HG03135 (cell line): ENCODE measurements around the gene NR1H2.
"Not testable (repeated sequence)": the region's sequence is repeated elsewhere in the genome, so short reads cannot be mapped to it uniquely, and the experiment has no call there.

Experiments
- ATAC-seq: cut with Tn5 transposase; IDR thresholded peaks from one replicate; pipeline ENCODE4 v1.9.1; 2021; ENCODE audit warnings: mild to moderate bottlenecking, moderate library complexity; ENCODE audit not compliant: unreplicated experiment

NR1H2 gene

DNA sequence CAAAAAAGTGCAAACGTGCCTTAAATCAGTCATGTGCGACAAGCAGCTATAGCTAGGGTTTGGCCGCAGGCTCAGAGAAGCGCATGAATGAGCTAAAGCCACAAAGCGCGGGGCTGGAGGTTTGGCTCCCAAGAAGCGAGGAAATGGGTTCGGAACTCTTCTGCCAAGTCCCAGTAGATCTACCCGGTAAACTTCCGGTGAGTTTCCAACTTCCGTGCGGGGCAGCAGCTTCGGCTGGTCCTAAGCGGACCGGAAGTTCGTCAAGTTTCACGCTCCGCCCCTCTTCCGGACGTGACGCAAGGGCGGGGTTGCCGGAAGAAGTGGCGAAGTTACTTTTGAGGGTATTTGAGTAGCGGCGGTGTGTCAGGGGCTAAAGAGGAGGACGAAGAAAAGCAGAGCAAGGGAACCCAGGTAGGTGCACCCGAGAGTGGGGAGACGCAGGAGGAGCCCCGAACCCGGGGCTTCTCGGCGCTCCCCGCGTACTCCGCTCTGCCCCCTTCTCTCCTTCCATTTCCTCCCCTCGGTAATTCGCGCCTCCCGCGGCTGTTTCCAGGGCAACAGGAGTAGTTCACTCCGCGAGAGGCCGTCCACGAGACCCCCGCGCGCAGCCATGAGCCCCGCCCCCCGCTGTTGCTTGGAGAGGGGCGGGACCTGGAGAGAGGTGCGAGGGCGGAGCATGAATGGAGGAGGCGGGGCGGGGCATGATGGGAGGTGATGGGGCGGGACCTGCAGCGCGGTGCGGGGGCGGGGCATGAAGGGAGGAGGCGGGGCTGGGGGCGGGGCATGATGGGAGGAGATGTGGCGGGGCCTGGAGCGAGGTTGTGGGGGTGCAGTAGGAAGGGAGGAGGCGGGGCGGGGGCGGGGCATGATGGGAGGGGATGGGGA is at the start of gene NR1H2:
Gene NR1H2 (plus strand): TSS at position 292 of the 885 bp plus-strand sequence. CDS start 1,149 bp downstream, outside the sequence.
- ATAC-seq = peak; percentile 77

- ATAC-seq = no peak
Measured at GRCh38 chr19:50327013-50327412, 49.2 kb upstream of the NR1H2 start.

DNA sequence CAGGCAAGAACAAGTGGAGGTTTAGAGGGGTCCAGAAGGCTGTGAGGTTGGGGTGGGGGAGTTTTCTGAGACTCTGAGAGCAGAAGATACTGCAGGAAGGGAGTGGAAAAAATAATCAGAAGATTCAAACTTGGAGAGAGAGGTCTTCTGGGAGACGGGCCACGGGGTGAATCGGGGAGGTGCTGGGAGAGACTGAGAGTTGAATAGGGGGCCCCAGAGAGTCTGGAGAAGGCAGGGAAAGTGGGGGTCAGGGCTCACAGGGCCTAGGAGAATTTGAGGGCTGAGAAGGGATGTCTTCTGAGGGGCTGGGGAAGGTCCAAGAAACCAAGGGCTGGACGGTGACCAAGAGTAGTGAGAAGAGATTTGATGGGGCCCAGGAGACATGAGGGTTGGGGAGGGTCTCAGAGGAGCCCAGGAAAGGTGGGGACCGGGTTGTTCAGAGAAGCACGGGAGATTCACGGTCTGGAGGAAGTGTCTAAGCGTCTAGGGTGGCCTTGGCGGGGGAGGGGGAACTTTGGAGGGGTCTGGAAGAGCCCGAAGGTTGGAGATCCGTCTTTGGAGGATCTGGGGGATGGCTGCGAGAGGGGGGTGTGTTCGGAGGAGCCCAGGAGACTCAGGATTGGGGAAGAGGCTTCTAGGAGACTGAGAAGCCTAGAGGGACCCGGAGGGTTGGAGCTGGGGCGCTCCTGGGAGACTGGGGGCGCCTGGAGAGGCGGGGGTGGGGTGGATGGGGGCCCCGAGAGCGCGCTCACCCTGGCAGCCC is 48.6 kb upstream of the NR1H2 start:
- no peak for ATAC-seq

- ATAC-seq = no peak
Measured at GRCh38 chr19:50328224-50328872, 47.9 kb upstream of the NR1H2 start.

GRCh38 chr19:50328873-50329145 is 47.4 kb upstream of the NR1H2 start:
- ATAC-seq = peak; percentile 17

DNA sequence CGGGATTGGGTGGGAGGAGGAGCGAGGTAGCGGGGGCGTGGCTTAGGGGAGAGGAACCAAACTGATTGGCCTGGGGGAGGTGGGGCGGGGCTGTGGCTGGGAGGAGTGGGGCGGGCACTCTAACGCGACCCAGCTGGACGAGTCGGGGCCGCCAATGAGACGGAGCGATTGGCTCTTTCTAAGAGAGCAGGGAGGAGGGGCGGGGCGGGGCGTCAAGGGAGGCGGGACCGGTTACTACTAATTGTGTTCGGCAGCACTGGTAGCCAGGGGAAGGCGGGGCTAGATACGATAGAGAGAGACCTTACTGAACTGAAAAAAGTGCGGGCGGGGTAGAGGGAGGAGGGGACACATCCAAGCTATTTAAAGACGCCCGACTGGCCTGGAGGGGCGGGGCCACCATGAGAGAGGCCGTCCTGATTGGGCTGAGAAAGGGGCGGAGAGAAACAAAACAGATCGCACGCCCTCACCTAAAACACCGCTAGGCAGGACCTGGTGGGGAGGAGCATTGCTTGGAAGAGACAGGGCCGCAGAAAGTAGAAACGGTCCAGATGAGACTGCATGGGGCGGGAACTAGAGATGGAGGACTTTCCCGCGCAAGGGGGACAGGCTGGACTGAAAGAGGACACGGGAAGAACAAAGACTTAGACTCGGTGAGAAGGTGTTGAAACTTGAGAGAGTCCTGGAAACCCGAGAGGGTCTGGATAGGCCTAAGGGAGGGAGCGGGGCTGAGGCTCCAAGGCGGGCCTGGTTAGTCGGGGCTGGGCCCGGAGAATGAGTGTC is 46.9 kb upstream of the NR1H2 start, which contains the start of gene KCNC3:
Gene KCNC3 (minus strand): TSS at position 232 of the 780 bp plus-strand sequence. CDS start 295 bp downstream, outside the sequence.
- ATAC-seq = peak; percentile 47

- not testable (repeated sequence) for ATAC-seq
Measured at GRCh38 chr19:50329926-50330294, 46.3 kb upstream of the NR1H2 start.

- ATAC-seq = no peak
Measured at GRCh38 chr19:50330365-50331078, 45.7 kb upstream of the NR1H2 start.

DNA sequence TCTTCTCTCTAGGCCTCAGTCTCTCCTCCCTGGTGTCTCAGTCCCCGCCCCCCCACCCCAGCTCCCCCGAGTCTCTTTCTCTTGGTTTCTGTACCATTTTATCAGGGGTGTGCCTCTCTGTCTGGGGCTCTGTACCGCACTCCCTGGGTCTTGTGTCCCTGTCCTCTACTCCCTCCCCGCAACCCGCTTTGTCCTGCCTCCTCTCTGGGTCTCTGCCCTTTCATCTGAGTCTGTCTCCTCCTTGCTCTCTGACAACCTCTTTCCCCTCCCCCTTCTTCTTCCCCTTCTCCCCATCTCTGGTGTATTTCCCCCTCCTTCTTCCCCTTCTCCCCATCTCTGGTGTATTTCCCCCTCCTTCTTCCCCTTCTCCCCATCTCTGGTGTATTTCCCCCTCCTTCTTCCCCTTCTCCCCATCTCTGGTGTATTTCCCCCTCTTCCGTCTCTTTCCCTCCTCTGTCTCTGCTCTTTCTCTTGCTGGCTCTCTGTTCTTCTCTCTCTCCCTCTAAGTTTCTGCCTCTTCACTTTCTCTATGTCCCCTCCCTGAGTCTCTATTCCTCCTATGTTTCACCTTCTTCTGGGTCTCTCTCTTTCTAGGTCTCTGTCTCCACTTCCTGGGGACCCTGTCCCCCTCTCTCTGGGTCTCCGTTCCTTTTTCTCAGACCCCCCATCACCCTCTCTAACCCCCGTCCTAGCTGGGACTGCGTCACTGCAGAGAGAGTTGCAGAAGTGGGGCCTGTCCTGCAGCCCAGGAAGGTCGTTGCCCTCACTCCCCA is 44.9 kb upstream of the NR1H2 start:
- no peak for ATAC-seq

DNA sequence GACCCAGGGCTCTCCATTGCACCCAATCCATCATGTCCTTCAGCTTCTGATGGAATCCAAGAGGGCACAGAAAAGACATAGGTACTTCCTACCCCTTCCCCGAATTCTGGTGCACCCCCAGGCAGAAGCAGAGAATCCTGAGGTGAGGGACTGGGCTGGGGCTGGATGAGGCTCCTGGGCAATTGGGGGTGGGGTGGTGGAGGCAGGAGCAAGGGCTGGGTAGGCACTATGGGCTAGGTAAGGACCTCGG is 44.3 kb upstream of the NR1H2 start:
- no peak for ATAC-seq

GRCh38 chr19:50332244-50333038 is 43.8 kb upstream of the NR1H2 start:
- no peak for ATAC-seq

DNA sequence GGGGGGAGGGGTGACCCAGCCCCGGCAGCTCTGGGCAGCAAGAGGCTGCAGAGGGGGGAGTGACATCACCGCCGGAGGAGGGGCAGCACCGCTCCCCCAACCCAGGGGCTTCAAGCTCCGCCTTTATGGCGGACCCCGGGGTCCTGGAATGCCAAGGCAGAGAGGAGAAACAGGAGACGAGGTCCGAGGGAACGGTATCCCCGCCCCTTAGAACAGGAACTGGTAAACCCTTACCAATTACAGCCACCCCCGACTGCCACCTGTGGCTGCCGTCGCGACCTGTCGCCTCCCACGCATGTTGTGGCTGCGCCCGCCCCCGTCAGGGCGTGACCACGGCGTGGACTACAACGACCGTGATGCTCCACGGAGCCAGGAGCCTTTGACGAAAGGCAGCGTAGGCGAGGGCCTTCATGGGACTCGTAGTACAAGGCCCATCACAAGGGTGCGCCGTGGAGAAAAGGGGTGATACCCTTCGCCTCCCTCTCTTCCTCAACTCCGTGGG is 43.0 kb upstream of the NR1H2 start:
- peak; percentile 42 for ATAC-seq

DNA sequence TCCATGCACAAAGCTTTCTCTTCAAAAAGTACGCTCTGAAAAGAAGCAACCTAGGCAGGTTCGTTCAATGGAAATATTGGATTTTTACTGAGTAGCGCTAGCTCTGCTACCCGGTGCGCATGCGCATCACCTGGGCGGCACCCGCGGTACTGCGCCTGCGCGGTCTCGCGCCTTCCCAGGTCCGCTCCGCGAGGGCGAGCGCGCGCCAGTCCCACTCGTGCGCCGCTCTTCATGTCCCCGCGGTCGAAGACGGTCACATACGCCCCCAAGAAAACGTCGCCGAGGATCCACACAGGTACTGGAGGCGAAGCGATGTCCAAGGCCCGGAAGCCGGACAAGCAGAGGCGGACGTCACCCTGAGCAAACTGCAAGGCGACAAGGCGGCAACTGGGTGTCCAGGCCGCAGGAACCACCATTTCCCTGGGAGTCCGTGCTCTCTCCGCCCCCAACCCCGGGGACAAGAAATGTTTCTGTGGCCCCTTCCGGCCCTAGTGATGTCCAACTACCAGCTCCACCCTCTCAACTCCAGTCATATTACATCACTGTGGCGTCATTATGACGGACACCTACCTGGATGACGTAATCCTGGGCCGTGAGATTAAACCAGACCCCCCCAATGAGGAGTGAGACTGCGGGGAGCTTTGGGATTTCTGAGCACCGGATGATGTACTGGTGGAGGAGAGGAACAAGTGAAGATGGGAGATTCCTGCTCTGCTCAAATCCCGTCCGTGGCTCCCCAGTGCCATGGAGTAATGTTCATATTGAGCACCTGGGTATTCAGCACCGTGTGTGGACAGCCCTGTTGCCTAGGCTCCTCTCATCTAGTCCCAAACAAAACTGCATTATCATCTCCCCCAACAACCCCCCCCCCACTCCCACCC is 42.3 kb upstream of the NR1H2 start:
- peak; percentile 14 for ATAC-seq

DNA sequence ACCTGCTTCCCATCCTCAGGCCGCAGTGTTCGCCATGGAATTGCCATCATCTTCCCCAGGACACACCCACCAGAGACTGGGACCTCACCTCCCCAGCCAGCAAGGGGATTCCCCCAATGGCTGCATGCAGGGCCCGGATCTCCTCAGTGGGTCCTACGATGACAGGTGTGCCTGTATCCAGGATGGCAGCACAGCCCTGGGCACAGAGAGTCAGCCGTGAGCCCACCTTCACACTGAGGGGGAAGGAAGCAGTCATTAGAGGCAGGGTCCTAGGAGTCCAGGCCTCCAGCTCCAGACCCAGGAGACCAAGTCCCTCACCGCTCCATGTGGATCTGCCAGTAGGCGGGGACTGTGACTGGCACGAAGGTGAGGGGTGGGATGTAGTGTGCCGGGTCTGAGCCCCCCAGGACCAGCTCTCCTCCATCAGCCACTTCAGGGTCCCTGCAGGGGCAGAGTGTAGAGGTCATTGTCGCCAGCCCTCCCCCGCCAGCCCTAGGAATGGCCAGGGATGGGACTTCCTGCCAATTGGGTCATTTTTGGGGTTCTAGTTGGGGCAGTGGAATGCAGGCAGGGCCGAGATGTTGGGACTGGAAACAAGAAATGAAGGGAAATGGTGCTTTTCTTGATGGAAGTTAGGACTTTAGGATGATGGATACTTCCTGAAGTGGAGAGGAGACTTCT is 41.4 kb upstream of the NR1H2 start:
- no peak for ATAC-seq

- not testable (repeated sequence) for ATAC-seq
Measured at GRCh38 chr19:50337031-50337430, 39.2 kb upstream of the NR1H2 start.

DNA sequence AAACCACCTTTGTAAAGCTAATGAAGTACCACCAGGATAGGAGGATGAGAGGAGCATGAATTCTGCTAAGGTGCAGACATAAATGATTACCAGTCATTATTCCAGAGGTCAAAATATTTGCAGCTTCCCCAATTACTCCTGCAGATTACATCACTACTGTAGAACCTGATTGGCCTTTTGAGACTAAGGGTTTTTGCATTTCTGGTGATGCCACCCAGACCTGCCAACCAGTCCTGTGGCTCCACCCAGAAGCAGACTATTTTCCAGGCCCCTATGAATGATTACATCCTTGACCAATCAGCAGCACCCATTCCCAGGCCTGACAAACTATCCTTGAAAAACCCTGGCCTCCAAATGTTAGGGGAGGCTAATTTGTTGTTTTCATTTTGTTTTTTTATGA is 35.9 kb upstream of the NR1H2 start:
- no peak for ATAC-seq

- peak; percentile 54 for ATAC-seq
Measured at GRCh38 chr19:50341091-50341564, 35.1 kb upstream of the NR1H2 start.
